Measurements from ENCODE around the gene WNK4. TPM values are rescaled to one million over a fixed set of nuclear protein-coding genes. Genes with fewer than 3 reads are reported as not detected.
A peak's percentile ranks its signal among the peaks of the same experiment; 100 is the strongest.

The WNK4 gene
- total RNA-seq, 4 donors from 2014 or later, result 0.40 to 14.7 (median 3.9) TPM

- Histone ChIP-seq H3K4me3 (peak within 1 kb of the TSS; percentile 86 to 90 (median 87)), H3K27me3 (no peaks in the 10 kb centered on the region)
- 26% methylated on average over 8 to 11 of the region's 50 CpGs for WGBS, 2 donors
Observed at GRCh38 chr17:42744806-42745617, 35.4 kb upstream of the WNK4 start, which contains the start of gene EZH1. EZH1 (minus strand) TSS chr17:42745040; CDS start chr17:42728941, 16,099 bp downstream.

GRCh38 chr17:42748202-42748907 lies 32.1 kb upstream of the WNK4 start:
- H3K27ac ChIP-seq, result peak overlapping the region in 3 of 4 donors; percentile 17 to 74 (median 71)
- no peak for DNase-seq
- 65 to 68% methylated on average over 4 to 7 of the region's 7 CpGs for WGBS, 2 donors
- H3K4me1 ChIP-seq, result peaks cover 9 to 51% (median 32%) of the 10 kb centered on the region in 3 donors
- TF ChIP-seq POLR2A (IDR thresholded peaks at IDR 0.05) (no peak), CTCF (IDR thresholded peaks at IDR 0.05) (no peak)
- no peaks in the 10 kb centered on the region for H3K27me3 ChIP-seq
- no peaks in the 10 kb centered on the region for H3K9me3 ChIP-seq
- intact Hi-C loops (cut with DNase I), result no loop called here
- H3K4me3 ChIP-seq, result no peak overlapping the region
- H3K36me3 ChIP-seq, result no peaks in the 10 kb centered on the region

More at GRCh38 chr17:42744806-42745617, 35.4 kb upstream of the WNK4 start, which contains the start of gene EZH1:
- Histone ChIP-seq H3K9me3 (no peaks in the 10 kb centered on the region), H3K36me3 (peaks cover 0 to 4% (median 0%) of the 10 kb centered on the region in 3 donors), H3K27ac (peak within 1 kb of the TSS; percentile 96 to 98 (median 98)), H3K4me1 (peaks cover 9 to 49% (median 26%) of the 10 kb centered on the region in 3 donors)
- peak; percentile 23 for DNase-seq
- TF ChIP-seq CTCF (IDR thresholded peaks at IDR 0.05), result peak in 3 of 6 experiments; percentile 25 to 32 (median 28)
- peak in 3 of 4 donors; percentile 19 to 84 (median 65) for TF ChIP-seq POLR2A (IDR thresholded peaks at IDR 0.05)
- intact Hi-C loops (cut with DNase I), result no loop called here

GRCh38 chr17:42748908-42749798 lies 31.3 kb upstream of the WNK4 start:
- intact Hi-C loops (cut with DNase I), result no loop called here
- no peaks in the 10 kb centered on the region for H3K9me3 ChIP-seq
- H3K36me3 ChIP-seq, result no peaks in the 10 kb centered on the region
- H3K27ac ChIP-seq, result peak overlapping the region; percentile 17 to 74 (median 50)
- peaks cover 4 to 43% (median 25%) of the 10 kb centered on the region in 3 donors for H3K4me1 ChIP-seq
- H3K27me3 ChIP-seq, result no peaks in the 10 kb centered on the region
- no peak for DNase-seq
- 69 to 81% methylated on average over 7 to 9 of the region's 11 CpGs for WGBS, 2 donors
- H3K4me3 ChIP-seq, result no peak overlapping the region
- TF ChIP-seq CTCF (IDR thresholded peaks at IDR 0.05) (no peak), POLR2A (IDR thresholded peaks at IDR 0.05) (no peak)

- peak overlapping the region in 3 of 4 donors; percentile 17 to 74 (median 50) for H3K27ac ChIP-seq
- TF ChIP-seq CTCF (IDR thresholded peaks at IDR 0.05) (no peak), POLR2A (IDR thresholded peaks at IDR 0.05) (no peak)
- intact Hi-C loops (cut with DNase I), result no loop called here
- H3K9me3 ChIP-seq, result no peaks in the 10 kb centered on the region
- H3K4me3 ChIP-seq, result no peak overlapping the region
- DNase-seq, result no peak
- no peaks in the 10 kb centered on the region for H3K27me3 ChIP-seq
- peaks cover 0 to 48% (median 20%) of the 10 kb centered on the region in 3 donors for H3K4me1 ChIP-seq
- WGBS, 2 donors, result 27 to 39% methylated on average over 2 of the region's 3 CpGs
- no peaks in the 10 kb centered on the region for H3K36me3 ChIP-seq
Observed at GRCh38 chr17:42750739-42751344, 29.6 kb upstream of the WNK4 start.
